ENCODE measurements around the gene CCDC149.

Gene CCDC149

GRCh38 chr4:24799544-24800324 is 113.1 kb downstream of the CCDC149 start:
- TF ChIP-seq, protein P1, sequence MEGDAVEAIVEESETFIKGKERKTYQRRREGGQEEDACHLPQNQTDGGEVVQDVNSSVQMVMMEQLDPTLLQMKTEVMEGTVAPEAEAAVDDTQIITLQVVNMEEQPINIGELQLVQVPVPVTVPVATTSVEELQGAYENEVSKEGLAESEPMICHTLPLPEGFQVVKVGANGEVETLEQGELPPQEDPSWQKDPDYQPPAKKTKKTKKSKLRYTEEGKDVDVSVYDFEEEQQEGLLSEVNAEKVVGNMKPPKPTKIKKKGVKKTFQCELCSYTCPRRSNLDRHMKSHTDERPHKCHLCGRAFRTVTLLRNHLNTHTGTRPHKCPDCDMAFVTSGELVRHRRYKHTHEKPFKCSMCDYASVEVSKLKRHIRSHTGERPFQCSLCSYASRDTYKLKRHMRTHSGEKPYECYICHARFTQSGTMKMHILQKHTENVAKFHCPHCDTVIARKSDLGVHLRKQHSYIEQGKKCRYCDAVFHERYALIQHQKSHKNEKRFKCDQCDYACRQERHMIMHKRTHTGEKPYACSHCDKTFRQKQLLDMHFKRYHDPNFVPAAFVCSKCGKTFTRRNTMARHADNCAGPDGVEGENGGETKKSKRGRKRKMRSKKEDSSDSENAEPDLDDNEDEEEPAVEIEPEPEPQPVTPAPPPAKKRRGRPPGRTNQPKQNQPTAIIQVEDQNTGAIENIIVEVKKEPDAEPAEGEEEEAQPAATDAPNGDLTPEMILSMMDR (IDR thresholded peaks at IDR 0.05; ENCODE audit: extremely low read depth, missing control alignments), result no peak
- no peak for DNase-seq (ENCODE audit: low spot score)

GRCh38 chr4:24799196-24799543 is 113.7 kb downstream of the CCDC149 start:
- TF ChIP-seq, protein P1 (IDR thresholded peaks at IDR 0.05; ENCODE audit: extremely low read depth, missing control alignments), result no peak

DNA sequence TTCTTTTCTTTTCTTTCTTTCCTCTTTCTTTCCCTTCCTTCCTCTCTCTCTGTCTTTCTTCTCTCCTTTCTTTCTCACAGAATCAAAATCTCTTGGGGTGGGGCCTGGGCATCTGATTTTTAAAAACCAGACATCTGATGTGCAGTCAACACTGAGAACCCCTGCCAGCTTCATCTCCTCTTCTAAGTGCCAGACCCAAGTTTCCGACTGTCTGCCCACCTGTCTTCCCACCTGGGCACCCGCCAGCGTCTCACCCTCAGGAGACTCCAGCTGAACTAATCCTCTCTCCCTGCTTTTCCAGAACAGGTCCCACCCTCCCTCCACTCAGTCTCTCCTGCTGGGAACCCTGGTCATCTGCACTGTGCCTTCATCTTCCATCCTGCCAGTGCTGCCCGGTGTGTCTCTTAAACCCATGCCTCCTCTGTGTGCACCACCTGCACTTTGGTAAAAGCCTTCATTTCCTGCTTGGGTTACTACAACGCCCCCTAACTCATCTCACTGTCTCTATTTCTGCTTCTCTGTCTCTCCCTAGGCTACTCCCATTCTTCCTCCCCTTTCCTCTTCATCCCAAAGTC is 114.7 kb downstream of the CCDC149 start:
- TF ChIP-seq, protein P1 (IDR thresholded peaks at IDR 0.05; ENCODE audit: extremely low read depth, missing control alignments), result no peak
- DNase-seq (ENCODE audit: low spot score), result no peak

More at GRCh38 chr4:24799196-24799543, 113.7 kb downstream of the CCDC149 start:
- no peak for DNase-seq (ENCODE audit: low spot score)

GRCh38 chr4:24796620-24797019 is 116.2 kb downstream of the CCDC149 start:
- DNase-seq (ENCODE audit: low spot score), result no peak
- TF ChIP-seq, protein P1 (IDR thresholded peaks at IDR 0.05; ENCODE audit: extremely low read depth, missing control alignments), result no peak

- TF ChIP-seq, protein P1 (IDR thresholded peaks at IDR 0.05; ENCODE audit: extremely low read depth, missing control alignments), result no peak
- no peak for DNase-seq (ENCODE audit: low spot score)
Observed at GRCh38 chr4:24795666-24796381, 117.0 kb downstream of the CCDC149 start.

- TF ChIP-seq, protein P1 (IDR thresholded peaks at IDR 0.05; ENCODE audit: extremely low read depth, missing control alignments), result no peak
- DNase-seq (ENCODE audit: low spot score), result no peak
Observed at GRCh38 chr4:24794916-24795665, 117.8 kb downstream of the CCDC149 start, which contains the start of gene SOD3. Gene SOD3 (plus strand): TSS chr4:24795573. CDS start chr4:24799522, 3,949 bp downstream.
